Stimulated activated memory B cell treated with anti-CD40 and anti-IgM and Interleukin-4, amounts not matched to agents 10 μg/mL and 1 μg/mL and 100 μg/mL, for 72 hours (primary cell): Measurements from ENCODE around the gene KLHDC3.
A peak's percentile ranks its signal among the peaks of the same experiment; 100 is the strongest.
"Not testable (repeated sequence)": the region's sequence is repeated elsewhere in the genome, so short reads cannot be mapped to it uniquely, and the experiment has no call there.

Experiments
- ATAC-seq: fragments of 150-1000 bp; cut with Tn5 transposase; 2 replicates; pipeline ENCODE4 v1.10.0; 2021
- H3K27ac Mint-ChIP-seq: one replicate; pipeline ENCODE4 v1.8.0; 2022; ENCODE audit warnings: mild to moderate bottlenecking, mixed read lengths
- H3K27me3 Mint-ChIP-seq: one replicate; pipeline ENCODE4 v1.8.0; 2022; ENCODE audit warnings: mixed read lengths
- H3K36me3 Mint-ChIP-seq: one replicate; pipeline ENCODE4 v1.8.0; 2022; ENCODE audit warnings: mixed read lengths
- H3K4me1 Mint-ChIP-seq: one replicate; pipeline ENCODE4 v1.8.0; 2022; ENCODE audit warnings: mixed read lengths
- H3K4me3 Mint-ChIP-seq: one replicate; pipeline ENCODE4 v1.8.0; 2022; ENCODE audit warnings: mild to moderate bottlenecking, moderate library complexity, mixed read lengths
- H3K9me3 Mint-ChIP-seq: one replicate; pipeline ENCODE4 v1.8.0; 2022; ENCODE audit warnings: mixed read lengths

KLHDC3 gene

GRCh38 chr6:42981836-42982235 lies 32.2 kb upstream of the KLHDC3 start:
- Mint-ChIP-seq H3K36me3 (peaks cover 3% of the 10 kb centered on the region), H3K4me1 (peaks cover 55% of the 10 kb centered on the region), H3K27ac (no peak overlapping the region), H3K27me3 (no peaks in the 10 kb centered on the region), H3K9me3 (no peaks in the 10 kb centered on the region), H3K4me3 (no peak overlapping the region)
- ATAC-seq: no peak

- Mint-ChIP-seq H3K36me3 (peaks cover 14% of the 10 kb centered on the region), H3K27me3 (no peaks in the 10 kb centered on the region), H3K27ac (peak within 1 kb of the TSS; percentile 81), H3K4me3 (peak within 1 kb of the TSS; percentile 92), H3K9me3 (no peaks in the 10 kb centered on the region), H3K4me1 (peaks cover 55% of the 10 kb centered on the region)
- ATAC-seq: peak; percentile 98
Measured at GRCh38 chr6:42984001-42984923, 29.8 kb upstream of the KLHDC3 start, which contains the start of gene PPP2R5D. PPP2R5D (plus strand) TSS chr6:42984570; CDS start chr6:42984678, 108 bp downstream.

GRCh38 chr6:42984924-42985475 lies 29.0 kb upstream of the KLHDC3 start:
- Mint-ChIP-seq H3K27ac (peak overlapping the region; percentile 81), H3K9me3 (no peaks in the 10 kb centered on the region), H3K4me1 (peaks cover 48% of the 10 kb centered on the region), H3K36me3 (peaks cover 21% of the 10 kb centered on the region), H3K4me3 (peak overlapping the region; percentile 92), H3K27me3 (no peaks in the 10 kb centered on the region)
- no peak for ATAC-seq

GRCh38 chr6:42987533-42988451 lies 26.3 kb upstream of the KLHDC3 start:
- Mint-ChIP-seq H3K4me3 (no peak overlapping the region), H3K4me1 (peaks cover 46% of the 10 kb centered on the region), H3K9me3 (no peaks in the 10 kb centered on the region), H3K27me3 (no peaks in the 10 kb centered on the region), H3K27ac (peak overlapping the region; percentile 81), H3K36me3 (peaks cover 31% of the 10 kb centered on the region)
- no peak for ATAC-seq

GRCh38 chr6:42988486-42989020 lies 25.5 kb upstream of the KLHDC3 start:
- H3K4me3 Mint-ChIP-seq: no peak overlapping the region

GRCh38 chr6:42989923-42990322 lies 24.1 kb upstream of the KLHDC3 start:
- no peaks in the 10 kb centered on the region for H3K27me3 Mint-ChIP-seq
- peaks cover 36% of the 10 kb centered on the region for H3K4me1 Mint-ChIP-seq
- ATAC-seq: no peak
- peaks cover 36% of the 10 kb centered on the region for H3K36me3 Mint-ChIP-seq
- no peak overlapping the region for H3K27ac Mint-ChIP-seq
- H3K9me3 Mint-ChIP-seq: no peaks in the 10 kb centered on the region
- no peak overlapping the region for H3K4me3 Mint-ChIP-seq

More at GRCh38 chr6:42988486-42989020, 25.5 kb upstream of the KLHDC3 start:
- no peaks in the 10 kb centered on the region for H3K9me3 Mint-ChIP-seq
- H3K36me3 Mint-ChIP-seq: peaks cover 34% of the 10 kb centered on the region
- H3K4me1 Mint-ChIP-seq: peaks cover 45% of the 10 kb centered on the region
- no peaks in the 10 kb centered on the region for H3K27me3 Mint-ChIP-seq
- no peak overlapping the region for H3K27ac Mint-ChIP-seq
- ATAC-seq: no peak

- peaks cover 1% of the 10 kb centered on the region for H3K4me1 Mint-ChIP-seq
- no peaks in the 10 kb centered on the region for H3K9me3 Mint-ChIP-seq
- H3K27me3 Mint-ChIP-seq: no peaks in the 10 kb centered on the region
- H3K27ac Mint-ChIP-seq: no peak overlapping the region
- peaks cover 29% of the 10 kb centered on the region for H3K36me3 Mint-ChIP-seq
- no peak overlapping the region for H3K4me3 Mint-ChIP-seq
- no peak for ATAC-seq
Measured at GRCh38 chr6:42993445-42993844, 20.6 kb upstream of the KLHDC3 start.

GRCh38 chr6:42996513-42996912 lies 17.5 kb upstream of the KLHDC3 start:
- Mint-ChIP-seq H3K27me3 (no peaks in the 10 kb centered on the region), H3K4me3 (no peak overlapping the region), H3K9me3 (no peaks in the 10 kb centered on the region), H3K27ac (no peak overlapping the region), H3K36me3 (peaks cover 13% of the 10 kb centered on the region), H3K4me1 (peaks cover 5% of the 10 kb centered on the region)
- no peak for ATAC-seq

GRCh38 chr6:42998205-42998604 lies 15.8 kb upstream of the KLHDC3 start:
- H3K27ac Mint-ChIP-seq, H3K4me3 Mint-ChIP-seq, H3K9me3 Mint-ChIP-seq, ATAC-seq, H3K4me1 Mint-ChIP-seq, H3K27me3 Mint-ChIP-seq: not testable (repeated sequence)
- H3K36me3 Mint-ChIP-seq: peaks cover 13% of the 10 kb centered on the region

- Mint-ChIP-seq H3K27me3 (no peaks in the 10 kb centered on the region), H3K9me3 (no peaks in the 10 kb centered on the region), H3K36me3 (peaks cover 19% of the 10 kb centered on the region), H3K4me1 (peaks cover 5% of the 10 kb centered on the region), H3K27ac (no peak overlapping the region), H3K4me3 (no peak overlapping the region)
- ATAC-seq: no peak
Measured at GRCh38 chr6:43001843-43002242, 12.2 kb upstream of the KLHDC3 start.

- no peaks in the 10 kb centered on the region for H3K27me3 Mint-ChIP-seq
- H3K4me1 Mint-ChIP-seq: peaks cover 8% of the 10 kb centered on the region
- no peak overlapping the region for H3K4me3 Mint-ChIP-seq
- H3K9me3 Mint-ChIP-seq: no peaks in the 10 kb centered on the region
- H3K36me3 Mint-ChIP-seq: peaks cover 31% of the 10 kb centered on the region
- ATAC-seq: no peak
- H3K27ac Mint-ChIP-seq: no peak overlapping the region
Measured at GRCh38 chr6:43005844-43006243, 8.2 kb upstream of the KLHDC3 start.

- Mint-ChIP-seq H3K27me3 (no peaks in the 10 kb centered on the region), H3K36me3 (peaks cover 28% of the 10 kb centered on the region), H3K4me1 (peaks cover 8% of the 10 kb centered on the region), H3K27ac (no peak overlapping the region), H3K4me3 (no peak overlapping the region), H3K9me3 (no peaks in the 10 kb centered on the region)
- ATAC-seq: no peak
Measured at GRCh38 chr6:43006251-43006650, 7.8 kb upstream of the KLHDC3 start.

- no peaks in the 10 kb centered on the region for H3K27me3 Mint-ChIP-seq
- H3K4me1 Mint-ChIP-seq: peaks cover 16% of the 10 kb centered on the region
- no peak overlapping the region for H3K4me3 Mint-ChIP-seq
- no peak overlapping the region for H3K27ac Mint-ChIP-seq
- H3K9me3 Mint-ChIP-seq: no peaks in the 10 kb centered on the region
- ATAC-seq: no peak
- peaks cover 34% of the 10 kb centered on the region for H3K36me3 Mint-ChIP-seq
Measured at GRCh38 chr6:43007126-43007525, 6.9 kb upstream of the KLHDC3 start.

GRCh38 chr6:43009124-43009523 lies 4.9 kb upstream of the KLHDC3 start:
- H3K27ac Mint-ChIP-seq: no peak overlapping the region
- H3K4me3 Mint-ChIP-seq: no peak overlapping the region
- ATAC-seq: no peak
- H3K27me3 Mint-ChIP-seq: no peaks in the 10 kb centered on the region
- H3K9me3 Mint-ChIP-seq: no peaks in the 10 kb centered on the region
- H3K36me3 Mint-ChIP-seq: peaks cover 34% of the 10 kb centered on the region
- H3K4me1 Mint-ChIP-seq: peaks cover 36% of the 10 kb centered on the region

GRCh38 chr6:43011207-43011606 lies 2.8 kb upstream of the KLHDC3 start:
- H3K4me3 Mint-ChIP-seq: no peak overlapping the region
- H3K4me1 Mint-ChIP-seq: peaks cover 50% of the 10 kb centered on the region
- H3K27ac Mint-ChIP-seq: peak overlapping the region; percentile 83
- ATAC-seq: no peak
- no peaks in the 10 kb centered on the region for H3K27me3 Mint-ChIP-seq
- H3K9me3 Mint-ChIP-seq: no peaks in the 10 kb centered on the region
- H3K36me3 Mint-ChIP-seq: peaks cover 28% of the 10 kb centered on the region
